SHP77 treated with DMSO at 0.1 percent for 48 hours (cell line): Measurements from ENCODE around the gene ST6GALNAC4.
A peak's percentile ranks its signal among the peaks of the same experiment; 100 is the strongest.

Source experiments
- DNase-seq: peaks from one replicate; lab custom pipeline; 2025; lab: John Stamatoyannopoulos, UW

ST6GALNAC4 gene

DNA sequence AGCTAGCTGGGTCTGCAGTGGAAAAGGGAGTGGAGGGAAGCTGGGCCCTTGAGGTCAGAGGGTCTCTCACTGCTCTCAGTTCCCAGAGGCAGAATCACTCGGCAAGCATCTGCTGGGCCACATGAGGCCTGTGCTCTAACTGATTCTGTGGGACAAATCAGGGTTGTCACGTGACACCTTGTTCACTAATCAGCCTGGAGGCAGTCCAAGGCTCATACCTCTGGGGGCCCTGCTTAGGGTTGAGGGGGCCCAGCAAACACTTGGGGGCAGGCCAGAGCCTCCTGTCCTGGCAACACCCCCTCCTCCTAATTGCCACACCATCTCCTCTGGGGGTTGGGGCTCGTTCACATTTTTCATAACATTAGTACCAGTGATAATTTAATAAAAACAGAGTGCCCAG is 29.9 kb upstream of the ST6GALNAC4 start:
- no peak for DNase-seq

DNA sequence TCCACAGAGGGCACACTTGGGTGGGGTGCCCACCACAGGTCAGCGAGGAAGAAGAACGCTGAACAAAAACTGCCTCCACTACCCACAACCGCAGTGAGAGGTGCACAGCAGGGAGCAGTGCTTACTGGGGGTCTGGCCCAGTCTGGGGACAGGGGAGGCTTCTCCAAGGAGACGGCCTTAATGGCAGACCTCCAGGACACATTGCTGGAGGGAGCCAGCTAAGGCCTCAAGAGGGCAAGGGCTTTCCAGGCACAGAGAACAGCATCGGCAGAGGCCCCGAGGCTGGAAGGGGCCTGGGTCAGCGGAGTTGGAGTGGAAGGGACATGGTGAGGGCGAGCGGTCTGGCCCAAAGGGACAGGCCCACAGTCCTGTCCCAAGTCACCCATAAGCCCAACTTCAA is 29.1 kb upstream of the ST6GALNAC4 start:
- DNase-seq = no peak

DNA sequence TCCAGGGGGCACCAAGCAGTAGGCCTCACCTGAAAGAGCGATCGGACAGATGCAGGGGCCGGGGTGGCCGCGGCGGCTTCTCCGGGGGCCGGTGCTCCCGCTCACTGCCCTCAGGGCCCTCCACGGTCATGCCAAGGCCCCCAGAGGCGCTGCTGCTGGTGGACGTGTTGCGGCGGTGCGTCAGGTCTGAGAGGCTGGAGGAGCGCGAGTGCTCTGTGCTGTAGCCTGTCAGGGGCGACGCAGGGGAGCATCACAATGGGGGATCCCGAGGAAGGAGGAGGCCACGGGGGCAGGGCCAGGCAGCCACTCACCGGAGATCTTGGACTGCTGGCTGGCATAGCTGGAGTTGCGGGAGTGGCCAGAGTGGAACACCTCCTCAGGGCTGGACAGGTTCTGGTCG is 28.5 kb upstream of the ST6GALNAC4 start:
- DNase-seq = no peak

DNA sequence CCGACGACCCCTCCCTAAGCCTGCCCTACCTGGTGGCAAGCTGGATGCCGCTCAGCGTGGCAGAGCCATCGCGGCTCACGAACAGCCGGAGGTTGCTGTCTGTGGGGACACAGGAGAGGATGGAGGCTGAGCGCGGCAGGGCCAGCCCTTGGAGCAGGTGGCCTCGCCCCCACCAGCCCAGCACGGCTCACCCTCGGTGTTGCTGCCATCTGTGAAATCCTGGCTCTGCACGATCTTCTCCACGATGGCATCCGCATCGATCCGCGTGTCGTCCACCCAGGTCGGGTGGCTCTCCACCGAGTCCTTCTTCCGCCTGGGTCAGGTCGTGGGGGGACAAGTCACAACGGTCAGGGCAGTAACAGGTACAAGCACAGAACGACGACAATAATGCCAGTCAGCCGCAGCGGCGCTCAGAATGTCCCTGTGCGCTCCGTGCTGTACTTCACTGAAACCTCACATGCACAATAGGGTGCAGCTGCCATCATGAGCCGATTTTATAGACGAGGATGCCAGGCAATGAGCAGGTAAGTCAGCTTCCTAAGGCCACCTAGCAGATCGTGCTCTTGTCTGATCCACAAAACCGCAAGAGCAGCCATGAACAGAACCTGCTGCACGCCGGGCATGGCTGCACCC is 27.9 kb upstream of the ST6GALNAC4 start:
- no peak for DNase-seq

DNA sequence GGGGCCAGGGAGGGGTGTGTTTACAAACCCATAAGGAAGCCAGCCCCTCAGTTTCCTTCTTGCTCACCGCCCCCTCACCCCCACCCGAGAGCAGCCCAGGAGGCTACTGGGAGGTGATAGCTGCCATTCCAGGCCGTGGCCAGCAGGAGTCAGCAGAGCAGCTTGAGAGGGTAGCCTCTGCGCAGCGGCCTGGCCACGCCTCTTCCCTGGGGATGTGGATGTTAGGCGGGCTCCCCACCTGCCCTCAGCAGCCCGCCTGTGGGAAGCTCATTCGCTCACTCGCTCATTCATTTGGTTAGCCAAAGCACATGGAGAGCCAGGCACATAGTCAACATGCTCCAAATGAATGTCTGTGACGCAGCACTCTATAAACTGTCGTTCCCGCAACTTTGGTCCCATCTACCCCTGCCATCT is 26.9 kb upstream of the ST6GALNAC4 start:
- peak; percentile 66 for DNase-seq

DNA sequence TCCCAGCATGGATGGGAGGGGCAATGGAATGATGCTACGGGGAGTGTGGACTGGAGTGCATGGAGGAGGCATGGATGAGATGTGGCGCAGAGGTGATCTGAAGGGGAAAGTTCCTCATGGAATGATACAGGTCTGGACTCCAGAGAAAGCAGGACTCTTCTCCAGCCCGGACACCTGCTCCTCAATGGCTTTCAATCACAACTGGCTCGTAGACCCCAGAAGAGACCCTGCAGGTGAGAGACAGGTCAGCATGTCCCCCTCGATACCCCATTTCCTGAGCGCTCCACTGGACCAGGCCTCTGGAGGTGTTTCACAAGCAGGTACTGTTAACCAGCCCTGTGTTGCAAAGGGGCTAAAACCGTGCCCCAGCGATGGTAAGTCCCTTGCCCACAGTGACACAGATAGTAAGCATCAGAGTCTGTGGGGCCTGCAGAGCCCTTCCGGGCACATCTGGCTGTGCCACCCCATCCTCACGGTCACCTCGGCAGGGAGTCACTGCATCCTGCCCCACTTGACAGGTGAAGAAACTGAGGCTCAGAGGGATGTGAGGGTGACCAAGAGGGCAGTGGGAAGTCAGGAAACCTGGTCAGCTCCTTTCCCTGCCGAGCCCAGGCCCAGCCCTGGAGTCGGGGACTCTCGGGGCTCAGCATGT is 26.3 kb upstream of the ST6GALNAC4 start:
- no peak for DNase-seq

DNA sequence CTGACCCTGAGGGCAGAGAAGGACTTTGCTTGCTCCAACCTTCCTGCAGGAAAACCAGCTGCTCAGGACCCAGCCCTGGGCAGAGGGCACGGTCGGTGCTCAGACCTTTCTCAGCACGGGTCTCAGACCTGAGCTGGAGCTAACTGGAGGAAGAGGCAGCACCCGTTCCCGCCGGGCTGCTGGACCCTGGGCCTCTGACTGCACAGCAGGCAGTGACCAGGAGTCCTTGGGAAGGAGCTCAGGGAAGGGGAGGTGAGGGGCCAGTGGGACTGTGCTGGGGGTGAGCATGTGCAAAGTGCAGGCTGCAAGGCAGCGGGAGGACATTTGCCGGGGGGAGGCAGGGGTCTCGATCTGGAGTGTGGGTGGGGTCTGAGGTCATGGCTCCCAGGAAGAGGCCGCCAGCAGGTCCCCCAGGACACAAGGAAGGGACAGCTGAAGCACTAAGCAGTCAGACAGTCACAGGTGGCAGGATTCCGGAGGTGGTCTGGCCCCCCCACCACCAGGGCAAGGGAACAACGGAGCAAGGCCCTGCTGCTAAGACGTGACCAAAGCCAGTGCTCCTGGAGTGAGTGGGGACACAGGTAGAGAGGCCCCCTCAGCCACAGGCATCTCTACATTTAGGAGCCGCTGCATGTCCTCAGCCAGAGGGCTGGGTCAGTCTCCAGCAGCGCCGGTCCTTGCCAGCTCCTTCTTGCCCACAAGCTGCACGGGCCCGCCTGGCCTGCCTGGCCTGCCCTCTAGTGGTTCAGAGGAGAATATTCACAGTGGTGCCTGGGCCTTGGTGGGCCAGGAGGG is 25.6 kb upstream of the ST6GALNAC4 start:
- peak; percentile 31 for DNase-seq

DNA sequence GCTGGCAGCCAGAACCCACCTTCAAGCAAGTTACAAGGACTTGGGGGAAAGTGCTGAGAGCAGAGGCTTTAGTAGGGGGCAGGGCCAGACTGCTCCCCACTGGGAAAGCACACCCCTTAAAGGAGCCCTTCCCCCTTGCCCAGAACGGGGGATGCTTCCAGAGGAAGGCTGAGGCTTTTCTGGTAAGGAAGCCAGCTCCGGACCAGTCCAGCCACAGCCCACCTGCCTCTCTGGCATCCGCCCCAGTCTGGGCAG is 25.0 kb upstream of the ST6GALNAC4 start:
- DNase-seq = no peak

DNA sequence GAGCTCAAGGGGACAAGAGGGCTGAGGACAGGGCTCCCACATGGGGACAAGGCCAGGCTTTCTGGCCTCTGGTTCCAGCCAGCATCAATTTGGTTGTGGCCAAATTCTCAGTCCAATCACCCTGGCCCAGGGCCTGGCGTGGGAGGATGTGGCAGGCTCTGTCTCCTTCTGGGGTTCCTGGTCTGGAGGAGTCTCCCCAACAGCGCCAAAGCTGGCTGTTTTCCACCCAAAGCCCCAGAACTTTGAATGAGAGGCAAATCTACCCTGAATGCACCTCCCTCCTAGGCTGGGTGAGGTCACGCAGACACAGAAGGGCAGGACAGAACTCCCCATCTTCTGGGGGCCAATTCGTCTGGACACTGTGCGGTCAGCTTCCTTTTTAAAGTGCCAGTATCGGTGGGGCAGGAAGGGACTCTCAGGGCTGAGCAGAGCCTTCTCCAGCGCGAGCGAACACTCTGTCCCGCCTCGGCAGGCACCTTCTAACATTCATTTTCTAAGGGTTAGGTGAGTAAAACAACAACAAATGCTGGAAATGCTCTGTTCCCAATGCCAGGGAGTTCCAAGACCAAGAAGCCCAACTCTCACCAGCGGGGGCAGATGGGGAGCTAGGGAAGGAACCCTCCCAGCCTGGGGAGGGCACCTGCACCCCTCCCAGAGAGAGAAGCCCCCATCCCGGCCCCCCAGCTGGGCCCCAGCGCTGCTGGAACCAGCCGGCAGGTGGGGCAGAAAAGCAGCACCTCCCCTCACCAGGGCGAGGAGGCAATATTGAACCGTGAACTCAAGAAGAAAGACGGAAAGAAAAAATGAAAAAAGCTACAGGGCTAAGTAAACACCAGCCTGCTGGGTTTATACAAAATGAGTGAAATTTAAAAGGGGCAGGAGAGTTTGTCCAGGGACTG is 24.5 kb upstream of the ST6GALNAC4 start:
- DNase-seq = no peak

DNA sequence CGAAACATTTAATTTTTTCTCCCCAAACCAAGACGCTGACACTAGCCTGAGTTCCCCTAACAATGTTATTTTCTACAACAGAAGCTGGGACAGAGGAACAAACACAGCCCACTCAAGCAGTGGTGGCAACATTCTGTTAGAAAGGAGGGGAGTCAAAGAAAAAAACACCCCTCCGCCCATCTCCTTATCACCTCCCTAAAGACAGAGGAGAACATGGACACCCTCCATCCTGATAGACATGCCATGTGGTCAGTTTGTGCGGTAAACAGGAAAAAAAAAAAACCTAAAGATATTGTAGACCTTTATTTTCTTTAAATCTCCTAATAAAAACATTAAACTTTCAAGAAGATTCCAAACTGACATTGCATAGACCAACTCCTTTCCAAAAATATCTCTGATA is 23.8 kb upstream of the ST6GALNAC4 start:
- no peak for DNase-seq

DNA sequence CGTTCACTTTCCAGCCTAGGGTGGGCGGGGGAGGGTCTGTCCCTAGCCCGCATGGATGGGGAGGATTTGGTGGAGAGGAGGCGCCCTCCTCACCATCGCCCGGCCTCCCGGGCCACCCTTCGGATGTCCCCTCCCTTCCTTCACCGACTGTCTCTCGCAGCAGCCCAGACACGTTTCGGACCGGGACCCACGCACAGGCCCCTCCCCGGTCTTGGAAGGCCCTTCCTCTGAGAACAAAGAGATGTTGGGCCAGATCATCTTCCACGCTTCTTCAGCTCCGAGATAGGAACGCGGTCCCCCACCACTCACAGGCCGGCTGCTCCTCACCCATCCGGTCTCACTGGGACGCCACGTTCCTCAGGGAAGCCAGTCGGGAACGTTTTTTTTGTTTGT is 21.5 kb upstream of the ST6GALNAC4 start:
- no peak for DNase-seq

DNA sequence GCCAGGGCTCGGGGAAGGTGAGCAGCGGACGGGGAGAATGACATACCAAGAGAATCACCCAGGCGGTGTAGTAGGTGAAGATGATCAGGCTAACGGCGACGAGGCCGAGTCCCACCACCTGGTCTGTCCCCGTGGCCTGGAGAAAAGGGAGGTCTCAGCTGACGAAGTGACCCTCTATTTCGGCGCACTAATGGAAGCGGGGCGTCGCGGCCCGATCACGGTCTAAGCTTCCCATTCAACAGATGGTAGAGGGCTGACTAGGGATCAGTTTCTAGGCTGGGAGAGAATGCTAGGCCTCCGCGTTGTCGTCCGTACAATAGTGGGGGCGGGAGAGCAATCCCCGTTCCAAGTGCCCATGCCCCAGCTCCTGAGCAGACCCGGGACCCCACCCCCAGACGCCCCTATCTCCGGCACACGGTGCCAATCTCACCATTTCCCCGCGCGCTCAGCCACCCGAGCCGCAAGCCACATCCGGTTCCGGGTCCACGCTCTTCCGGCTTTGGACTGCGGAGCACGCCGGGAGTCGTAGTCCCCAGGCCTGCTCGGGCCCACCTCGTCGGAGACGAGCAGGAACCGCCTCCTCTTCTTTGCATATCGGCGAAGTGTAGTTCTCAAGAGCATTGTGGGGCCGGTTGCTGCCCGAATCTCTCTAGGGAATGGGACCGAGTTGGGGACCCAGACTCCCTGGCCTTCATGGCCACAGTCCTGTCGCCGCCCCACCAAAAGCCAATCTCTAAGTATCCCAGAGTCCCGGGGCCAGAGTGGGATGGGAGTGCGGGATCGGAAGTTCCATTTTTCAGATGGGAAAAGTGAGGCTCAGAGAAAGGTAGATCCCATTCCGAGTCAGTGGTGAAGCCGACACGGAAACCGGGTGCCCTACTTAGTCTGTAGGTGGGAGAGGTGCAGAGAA is 20.8 kb upstream of the ST6GALNAC4 start, which contains the start of gene DPM2:
Gene DPM2 (minus strand): TSS at position 467 of the 910 bp plus-strand sequence. CDS start 34 bp downstream, at position 433.
- peak; percentile 67 for DNase-seq

DNA sequence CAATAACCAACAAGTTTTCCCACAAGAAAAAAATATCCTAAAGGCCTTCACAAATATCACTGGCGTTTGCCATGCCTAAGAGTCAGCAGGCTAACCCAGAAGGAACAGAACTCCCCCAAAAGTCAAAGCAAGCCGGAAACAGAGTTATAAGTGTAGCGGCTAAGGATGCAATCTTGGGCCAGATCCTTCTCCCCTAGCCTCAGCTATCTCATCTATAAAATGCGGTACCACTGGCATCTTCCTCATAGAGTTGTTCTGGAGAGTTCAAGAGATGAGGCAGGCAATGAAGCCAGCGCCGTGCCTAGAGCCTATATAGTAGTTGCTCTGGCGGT is 20.2 kb upstream of the ST6GALNAC4 start:
- DNase-seq = no peak

DNA sequence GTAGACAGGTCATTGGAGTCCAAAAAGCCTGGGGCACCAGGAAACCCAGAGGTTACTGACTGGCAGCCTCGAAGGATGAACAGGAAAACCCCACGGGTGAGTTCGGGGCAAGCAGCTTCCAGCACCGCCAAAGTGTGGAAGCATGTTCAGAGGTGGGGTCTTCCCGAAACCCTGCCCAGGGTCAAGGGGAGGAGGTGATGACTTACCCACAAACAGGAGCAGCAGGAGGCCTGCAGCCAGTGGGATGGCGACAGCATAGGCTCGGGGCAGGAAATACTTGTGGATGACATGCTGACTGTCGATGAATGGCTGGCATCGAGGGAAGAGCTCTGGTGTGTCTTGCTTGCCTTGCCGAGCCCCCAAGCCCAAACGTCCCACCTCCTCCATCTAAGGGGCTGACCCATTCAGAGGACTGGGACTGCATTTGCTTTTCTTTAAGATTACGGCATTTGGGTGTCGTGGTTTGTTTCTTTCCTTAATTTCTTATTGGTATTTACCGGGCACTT is 19.6 kb upstream of the ST6GALNAC4 start:
- DNase-seq = no peak

DNA sequence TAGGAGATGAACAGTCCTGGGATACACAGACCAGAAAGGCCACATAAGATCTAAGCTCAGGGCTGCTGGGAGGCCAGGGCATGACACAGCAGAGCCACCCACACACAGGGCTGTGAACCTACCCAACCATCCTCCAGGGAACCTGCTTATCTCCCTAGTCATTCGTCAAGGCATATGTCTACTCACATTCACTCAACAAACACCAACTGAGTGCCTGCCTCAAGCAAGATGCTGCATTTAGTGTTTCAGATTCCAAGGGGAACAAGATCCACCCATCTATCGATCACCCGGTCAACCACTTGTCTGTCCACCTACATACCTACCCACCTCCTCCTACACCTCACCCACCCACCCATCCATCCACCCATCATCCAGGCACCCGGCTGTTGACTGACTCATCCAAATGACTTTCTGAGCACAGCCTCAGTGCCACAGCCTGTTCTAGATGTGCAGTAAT is 19.0 kb upstream of the ST6GALNAC4 start:
- no peak for DNase-seq

DNA sequence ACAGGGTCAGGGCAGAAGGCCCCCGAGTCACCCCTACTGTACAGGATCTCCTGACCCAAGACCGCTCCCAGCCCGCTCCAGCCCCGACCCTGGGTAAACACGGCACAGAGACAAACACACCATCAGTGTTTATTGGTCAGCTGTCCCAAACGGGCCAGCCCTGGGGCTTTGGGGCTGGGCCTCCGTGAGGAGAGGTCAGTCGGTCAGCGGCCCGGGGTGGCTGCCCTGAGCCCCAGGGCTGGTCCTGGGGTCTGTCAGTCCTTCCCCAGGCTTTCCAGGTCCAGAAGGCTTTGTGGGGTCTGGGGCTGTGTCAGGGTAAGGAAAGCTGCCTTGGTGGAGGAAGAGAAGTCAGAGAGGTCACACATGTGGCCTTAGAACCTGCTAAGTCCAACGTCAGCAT is 18.1 kb upstream of the ST6GALNAC4 start:
- no peak for DNase-seq

DNA sequence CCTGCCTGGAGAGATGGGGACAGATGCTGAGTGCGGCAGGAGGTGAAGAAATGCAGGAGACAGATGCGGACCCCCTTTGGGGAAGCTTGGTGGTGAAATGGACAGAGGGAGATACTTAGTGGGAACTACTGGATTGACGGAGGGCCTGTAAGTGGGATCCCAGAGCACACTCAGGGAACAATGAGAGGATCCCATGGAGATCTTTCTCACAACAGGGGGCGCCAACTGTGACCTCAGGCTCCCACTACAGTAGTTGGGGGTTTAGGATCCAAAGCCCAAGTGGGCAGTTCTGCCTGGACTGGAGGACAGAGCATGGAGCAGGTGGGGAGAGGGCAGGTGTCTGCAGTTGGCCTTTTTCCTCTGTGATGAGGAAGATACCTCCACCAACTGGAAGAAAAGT is 17.4 kb upstream of the ST6GALNAC4 start:
- no peak for DNase-seq

DNA sequence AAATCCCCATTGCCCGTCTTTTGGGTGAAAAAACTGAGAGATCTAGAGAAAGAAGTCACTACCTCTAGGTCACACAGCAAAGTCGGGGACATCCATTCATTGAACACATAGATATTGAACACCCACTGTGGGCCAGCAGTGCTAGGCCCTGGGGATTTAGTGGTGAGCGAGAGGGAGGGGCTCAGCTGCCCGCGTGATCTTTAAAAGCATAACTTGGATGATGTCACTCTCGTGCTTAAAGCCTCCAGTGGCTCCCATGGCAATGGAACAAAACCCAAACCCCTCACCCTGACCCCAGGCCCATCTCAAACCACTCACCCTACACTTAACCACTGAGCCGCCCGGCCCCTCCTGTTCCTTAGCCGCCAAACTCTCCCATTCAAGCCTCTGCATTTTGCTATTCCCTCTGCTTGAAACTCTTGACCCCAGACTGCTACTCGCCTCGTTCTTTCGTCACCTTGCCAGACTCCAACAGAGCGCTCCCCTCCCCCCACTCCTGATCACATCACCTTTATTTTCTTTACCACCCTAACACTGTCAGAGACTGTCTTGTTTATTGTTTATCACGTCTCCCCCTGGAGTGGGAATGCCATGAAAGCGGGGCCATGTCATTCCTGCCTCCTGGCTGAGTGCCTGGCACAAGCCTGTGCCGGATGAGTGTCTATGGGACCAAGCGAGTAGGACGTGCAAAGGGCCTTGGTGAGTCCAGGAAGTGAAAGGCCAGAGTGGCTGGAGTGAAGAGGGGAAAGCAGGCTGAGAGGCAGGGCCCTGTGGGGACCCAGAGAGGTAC is 14.4 kb upstream of the ST6GALNAC4 start:
- DNase-seq = peak; percentile 36

DNA sequence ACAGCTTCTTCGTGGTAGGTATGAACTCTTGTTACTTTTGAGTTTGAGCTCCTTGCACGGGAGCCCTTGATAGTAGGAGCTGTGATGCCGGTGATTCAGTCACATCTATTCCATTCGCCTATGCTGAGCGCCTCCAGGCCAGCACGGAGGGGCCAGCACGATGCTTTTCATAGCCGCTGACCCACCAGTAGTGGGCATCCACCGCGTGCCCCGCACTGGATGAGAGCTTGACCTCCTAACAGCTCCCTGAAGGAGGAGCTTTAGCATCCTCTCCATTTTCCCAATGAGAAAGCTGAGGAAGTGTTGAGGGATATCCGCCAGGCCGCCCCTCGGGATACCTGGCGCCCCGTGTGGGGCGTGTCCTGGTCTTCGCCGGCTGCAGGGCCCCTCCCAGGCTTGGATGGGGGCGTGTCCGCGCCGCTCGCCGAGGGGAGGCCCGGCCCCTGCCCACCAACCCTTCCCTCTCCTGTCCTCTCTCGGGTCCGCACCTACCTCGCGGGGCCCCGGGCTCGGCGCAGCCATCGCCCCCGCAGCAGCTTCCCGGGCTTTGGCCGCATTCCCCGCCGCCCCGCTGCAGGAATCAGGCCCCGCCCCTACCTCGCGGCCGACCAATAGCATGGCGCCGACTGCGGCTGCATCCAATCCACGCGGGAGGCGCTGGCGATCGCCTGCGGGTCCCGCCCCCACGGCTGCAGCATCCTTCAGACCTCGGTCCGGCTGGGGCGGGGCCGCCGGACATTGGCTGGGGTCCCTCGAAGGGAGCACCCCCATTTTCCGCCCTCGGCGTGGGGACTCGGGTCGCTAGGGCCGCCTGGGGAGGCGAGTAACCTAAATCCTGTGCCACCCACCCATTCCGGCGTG is 13.6 kb upstream of the ST6GALNAC4 start, which contains the start of gene PIP5KL1:
Gene PIP5KL1 (minus strand): TSS at position 547 of the 861 bp plus-strand sequence. CDS start 25 bp downstream, at position 522.
- DNase-seq = peak; percentile 63
